ENCODE measurements around the gene FOXP3. TPM values are rescaled to one million over a fixed set of nuclear protein-coding genes. Genes with fewer than 3 reads are reported as not detected.

FOXP3 gene
- total RNA-seq, 1 donor from 2014 or later = 0.21 TPM

- DNase-seq = no peak
Measured at GRCh38 chrX:49249616-49250015, 14.9 kb downstream of the FOXP3 start.

GRCh38 chrX:49249071-49249470 is 15.4 kb downstream of the FOXP3 start:
- no peak for DNase-seq

GRCh38 chrX:49247916-49248811 is 16.3 kb downstream of the FOXP3 start:
- peak; percentile 52 for DNase-seq

GRCh38 chrX:49247346-49247745 is 17.2 kb downstream of the FOXP3 start:
- no peak for DNase-seq

- DNase-seq = no peak
Measured at GRCh38 chrX:49246541-49246940, 18.0 kb downstream of the FOXP3 start.

GRCh38 chrX:49244207-49244606 is 20.3 kb downstream of the FOXP3 start:
- no peak for DNase-seq

- DNase-seq = no peak
Measured at GRCh38 chrX:49243166-49243565, 21.3 kb downstream of the FOXP3 start.

GRCh38 chrX:49242545-49243066 is 21.9 kb downstream of the FOXP3 start:
- DNase-seq = no peak

- no peak for DNase-seq
Measured at GRCh38 chrX:49238735-49239134, 25.8 kb downstream of the FOXP3 start.

GRCh38 chrX:49237060-49237459 is 27.4 kb downstream of the FOXP3 start:
- no peak for DNase-seq

GRCh38 chrX:49233887-49234555 is 30.5 kb downstream of the FOXP3 start:
- no peak for DNase-seq

- DNase-seq = no peak
Measured at GRCh38 chrX:49233176-49233575, 31.3 kb downstream of the FOXP3 start, which contains the start of gene CACNA1F. CACNA1F (minus strand) TSS chrX:49233340; CDS start chrX:49233309, 31 bp downstream.

GRCh38 chrX:49232525-49232924 is 32.0 kb downstream of the FOXP3 start:
- no peak for DNase-seq

- no peak for DNase-seq
Measured at GRCh38 chrX:49231333-49232000, 33.0 kb downstream of the FOXP3 start.

GRCh38 chrX:49230500-49231232 is 33.8 kb downstream of the FOXP3 start:
- peak; percentile 10 for DNase-seq

- DNase-seq = no peak
Measured at GRCh38 chrX:49228185-49228584, 36.3 kb downstream of the FOXP3 start.

GRCh38 chrX:49227726-49228125 is 36.8 kb downstream of the FOXP3 start:
- DNase-seq = no peak

GRCh38 chrX:49226946-49227345 is 37.6 kb downstream of the FOXP3 start:
- DNase-seq = no peak

- no peak for DNase-seq
Measured at GRCh38 chrX:49225858-49226257, 38.7 kb downstream of the FOXP3 start.

- no peak for DNase-seq
Measured at GRCh38 chrX:49221868-49222267, 42.6 kb downstream of the FOXP3 start.

GRCh38 chrX:49220100-49220499 is 44.4 kb downstream of the FOXP3 start:
- no peak for DNase-seq

GRCh38 chrX:49214996-49215526 is 49.4 kb downstream of the FOXP3 start:
- no peak for DNase-seq

All from tongue (tissue), 2 donors.